GM18517 (cell line): Measurements from ENCODE around the gene SLC12A7.
"Not testable (repeated sequence)": the region's sequence is repeated elsewhere in the genome, so short reads cannot be mapped to it uniquely, and the experiment has no call there.

Experiments
- ATAC-seq: cut with Tn5 transposase; IDR thresholded peaks from one replicate; pipeline ENCODE4 v1.9.1; 2021; ENCODE audit warnings: mild to moderate bottlenecking, moderate library complexity; ENCODE audit not compliant: unreplicated experiment

Gene SLC12A7

DNA sequence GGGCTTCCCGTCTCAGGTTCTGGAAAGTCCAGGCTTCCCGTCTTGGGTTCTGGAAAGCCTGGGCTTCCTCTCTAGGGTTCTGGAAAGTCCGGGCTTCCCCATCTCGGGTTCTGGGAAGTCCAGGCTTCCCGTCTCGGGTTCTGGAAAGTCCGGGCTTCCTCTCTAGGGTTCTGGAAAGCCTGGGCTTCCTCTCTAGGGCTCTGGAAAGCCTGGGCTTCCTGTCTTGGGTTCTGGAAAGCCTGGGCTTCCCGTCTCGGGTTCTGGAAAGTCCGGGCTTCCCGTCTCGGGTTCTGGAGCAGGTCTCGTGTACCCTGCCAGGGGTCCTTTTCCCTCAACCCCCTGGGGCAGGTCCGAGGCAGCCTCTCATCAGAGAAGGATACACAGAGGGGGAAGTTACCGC lies 28.8 kb downstream of the SLC12A7 start:
- ATAC-seq = not testable (repeated sequence)

DNA sequence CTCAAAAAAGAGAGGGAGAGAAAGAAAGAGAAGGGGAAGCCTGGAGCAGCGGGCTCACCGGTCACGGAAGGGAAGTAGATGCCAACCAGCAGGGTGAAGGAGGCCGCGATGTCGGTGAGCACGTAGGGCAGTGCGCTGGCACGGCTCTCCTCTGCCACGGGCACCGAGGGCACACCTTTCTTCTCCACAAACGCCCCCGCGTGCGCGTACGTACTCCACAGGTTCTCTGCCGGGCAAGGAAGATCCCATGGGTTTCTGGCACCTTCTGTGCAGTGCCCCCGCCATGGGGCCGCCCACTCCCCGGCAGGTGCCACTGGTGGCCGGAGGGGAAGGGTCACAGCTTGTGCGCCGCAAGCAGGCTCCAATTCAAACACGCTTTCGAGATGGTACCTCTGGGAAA lies 30.3 kb downstream of the SLC12A7 start:
- ATAC-seq = no peak

GRCh38 chr5:1080432-1080831 lies 31.4 kb downstream of the SLC12A7 start:
- no peak for ATAC-seq

GRCh38 chr5:1079961-1080360 lies 31.9 kb downstream of the SLC12A7 start:
- no peak for ATAC-seq

- ATAC-seq = no peak
Measured at GRCh38 chr5:1079486-1079885, 32.4 kb downstream of the SLC12A7 start.

GRCh38 chr5:1078851-1079250 lies 33.0 kb downstream of the SLC12A7 start:
- ATAC-seq = no peak

DNA sequence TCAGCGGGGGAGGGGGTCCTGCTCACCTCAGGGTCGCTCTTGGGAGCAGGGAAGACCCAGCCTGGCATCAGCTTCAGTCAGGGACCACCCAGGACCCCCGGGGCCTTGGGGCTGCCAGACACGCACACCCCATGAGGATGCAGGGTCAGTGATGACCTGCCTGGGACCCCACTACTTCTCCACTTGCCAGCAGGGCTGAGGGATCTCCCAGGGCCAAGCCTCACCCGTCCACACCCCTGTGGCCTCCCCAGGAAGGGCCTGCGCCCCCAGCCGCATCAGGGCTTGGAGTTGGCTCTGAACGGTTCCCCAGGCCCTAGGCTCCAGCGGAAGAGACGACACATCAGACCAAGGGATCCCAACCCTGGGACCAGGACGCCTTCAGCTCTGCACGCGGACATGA lies 33.7 kb downstream of the SLC12A7 start:
- ATAC-seq = no peak

DNA sequence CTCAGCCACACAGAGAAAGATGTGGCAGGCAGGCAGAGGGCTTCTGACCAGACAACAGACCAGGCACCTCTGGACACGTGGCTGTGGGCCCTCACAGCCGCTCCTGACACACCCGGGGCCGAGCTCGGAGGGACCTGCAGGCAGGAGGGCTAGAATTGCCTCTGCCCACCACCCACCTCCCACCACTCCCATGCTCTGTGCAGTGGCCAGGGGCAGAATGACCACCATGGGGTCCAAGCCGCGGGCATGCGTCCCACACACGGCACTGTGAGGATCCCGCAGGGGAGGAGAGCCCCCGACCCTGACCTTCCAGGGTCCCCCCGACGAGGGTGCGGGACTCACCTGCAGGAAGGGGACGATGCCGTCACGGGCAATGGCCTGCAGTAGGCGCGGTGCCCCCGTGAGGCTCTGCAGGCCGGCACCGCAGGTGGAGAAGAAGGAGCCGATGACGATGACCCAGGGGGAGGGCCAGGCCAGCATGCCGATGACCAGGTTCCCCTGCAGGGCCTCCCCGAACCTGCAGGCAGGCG lies 34.3 kb downstream of the SLC12A7 start:
- no peak for ATAC-seq

DNA sequence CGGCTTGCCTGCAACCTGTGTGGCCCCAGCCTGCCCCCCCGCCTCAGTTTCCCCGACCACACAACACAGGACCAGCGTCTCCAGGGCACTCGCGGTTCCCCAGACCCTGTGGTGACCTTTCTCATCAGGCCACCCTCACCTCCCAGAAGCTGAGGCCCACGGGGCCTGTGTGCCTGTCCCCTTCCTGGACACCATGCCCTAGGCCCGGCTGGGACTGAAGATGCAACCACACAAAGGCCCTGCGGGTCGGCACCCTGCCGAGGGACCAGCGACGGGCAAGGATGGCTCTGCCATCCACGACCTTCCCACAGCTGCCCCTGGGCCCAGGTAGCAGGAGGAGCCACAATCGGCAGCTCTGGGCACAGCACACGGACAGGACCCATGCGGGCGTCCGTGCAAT lies 34.8 kb downstream of the SLC12A7 start:
- no peak for ATAC-seq

DNA sequence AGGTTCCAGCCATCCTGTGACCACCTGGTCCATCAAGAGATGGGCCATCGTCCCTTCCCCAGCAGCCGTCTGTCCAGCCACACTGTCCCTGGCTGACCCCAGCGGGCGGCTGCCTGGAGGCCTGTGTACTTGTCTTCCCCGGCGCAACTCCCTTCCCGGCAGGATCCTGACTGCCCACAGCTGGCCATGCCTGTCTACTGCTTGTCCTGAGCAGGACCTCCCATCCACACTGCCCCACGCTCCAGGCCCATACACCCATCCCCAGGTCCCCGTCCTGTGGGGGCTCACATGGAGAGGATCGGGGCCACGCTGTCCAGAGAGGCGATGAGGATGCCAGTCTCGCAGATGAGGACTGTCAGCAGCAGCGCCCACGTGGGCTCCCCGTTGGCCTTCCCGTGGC lies 35.5 kb downstream of the SLC12A7 start:
- no peak for ATAC-seq

DNA sequence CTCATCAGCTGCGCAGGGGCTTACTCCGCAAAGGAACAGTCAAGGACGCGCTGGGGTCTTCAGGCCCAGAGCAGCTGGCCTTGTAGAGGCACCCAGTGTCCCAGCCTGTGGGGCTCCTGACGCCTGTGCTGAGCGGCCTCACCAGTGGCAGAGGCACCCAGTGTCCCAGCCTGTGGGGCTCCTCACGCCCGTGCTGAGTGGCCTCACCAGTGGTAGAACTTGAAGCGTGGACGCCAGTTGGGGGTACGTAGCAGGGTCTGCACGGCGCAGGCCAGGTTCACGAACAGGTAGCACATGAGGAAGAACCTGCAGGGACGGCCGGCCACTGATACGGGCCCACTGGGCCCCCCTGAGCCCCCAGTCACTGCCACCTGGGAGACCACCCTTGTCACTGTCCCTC lies 35.9 kb downstream of the SLC12A7 start:
- no peak for ATAC-seq

DNA sequence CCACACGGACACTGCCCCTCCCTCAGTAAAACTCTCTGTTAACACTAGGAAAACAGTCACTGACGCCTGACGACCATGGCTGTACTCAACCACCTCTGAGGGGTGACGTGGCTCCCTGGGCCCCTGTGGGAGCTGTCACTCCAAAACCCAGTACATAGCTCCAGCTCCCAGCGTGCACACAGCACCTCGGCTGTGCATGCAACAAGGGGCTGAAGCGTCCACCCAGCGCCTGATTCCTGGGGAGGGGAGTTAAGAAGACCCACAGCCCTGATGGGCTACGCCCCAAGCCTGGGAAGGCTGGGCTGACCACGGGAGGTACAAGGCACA lies 36.3 kb downstream of the SLC12A7 start:
- no peak for ATAC-seq

- ATAC-seq = no peak
Measured at GRCh38 chr5:1074816-1075554, 36.9 kb downstream of the SLC12A7 start.

DNA sequence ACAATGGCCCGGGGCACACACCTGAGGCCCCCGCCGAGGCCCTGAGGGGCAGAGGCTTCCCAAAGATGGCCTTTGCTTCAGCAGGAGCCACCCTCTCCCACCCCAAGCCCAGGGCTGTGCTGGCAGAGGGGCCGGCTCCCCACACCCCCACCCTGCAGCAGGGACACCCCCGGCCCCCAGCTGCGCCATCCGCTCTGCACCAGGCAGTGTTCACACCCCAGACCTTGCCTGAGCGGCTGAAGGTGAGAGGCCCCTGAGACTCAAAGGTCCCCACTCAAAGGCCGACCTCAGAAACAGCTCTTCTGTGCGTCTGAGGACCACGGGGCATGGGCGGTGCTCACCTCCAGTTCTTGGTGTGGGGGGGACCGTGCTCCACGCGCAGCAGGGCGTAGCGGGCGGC lies 37.6 kb downstream of the SLC12A7 start:
- no peak for ATAC-seq

DNA sequence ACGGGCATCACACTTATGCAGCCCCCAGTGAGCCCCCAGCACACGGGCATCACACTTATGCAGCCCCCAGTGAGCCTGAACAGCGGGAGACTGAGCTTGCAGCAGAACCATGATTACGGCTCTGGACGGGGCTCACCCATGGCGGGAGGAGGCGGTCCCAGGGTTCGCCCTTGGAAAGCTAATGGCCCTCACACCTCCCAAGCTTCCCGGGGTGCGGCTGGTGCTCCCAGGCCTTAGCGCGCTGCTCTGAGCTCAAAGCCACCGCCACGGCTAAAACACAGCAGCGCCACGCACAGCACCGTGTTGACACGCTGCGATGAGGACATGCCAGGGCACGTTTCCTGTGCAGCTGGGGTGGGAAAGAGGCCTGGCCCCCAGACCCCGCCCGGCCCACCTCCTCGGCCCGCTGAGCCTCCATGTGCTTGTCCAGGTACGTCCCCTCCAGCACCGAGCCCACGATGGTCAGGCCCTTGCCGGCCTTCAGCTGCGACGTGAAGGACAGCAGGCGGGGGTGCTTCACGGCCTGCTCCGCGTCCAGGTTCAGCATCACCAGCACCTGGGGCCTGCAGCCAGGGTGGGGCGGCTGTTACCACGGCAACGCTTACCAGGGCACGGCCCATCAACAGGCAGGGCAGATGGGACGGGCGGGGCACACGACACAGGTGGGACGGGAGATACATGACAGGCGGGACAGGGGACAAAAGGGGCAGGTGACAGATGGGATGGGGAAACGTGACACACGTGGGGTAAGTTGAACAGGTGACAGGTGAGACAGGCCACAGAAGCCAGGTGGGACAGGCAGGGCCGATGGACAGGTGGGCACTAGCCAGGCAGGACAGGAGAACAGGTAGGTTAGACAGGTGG lies 38.4 kb downstream of the SLC12A7 start:
- no peak for ATAC-seq

- ATAC-seq = no peak
Measured at GRCh38 chr5:1069720-1070088, 42.2 kb downstream of the SLC12A7 start.

GRCh38 chr5:1068895-1069719 lies 42.8 kb downstream of the SLC12A7 start:
- no peak for ATAC-seq

DNA sequence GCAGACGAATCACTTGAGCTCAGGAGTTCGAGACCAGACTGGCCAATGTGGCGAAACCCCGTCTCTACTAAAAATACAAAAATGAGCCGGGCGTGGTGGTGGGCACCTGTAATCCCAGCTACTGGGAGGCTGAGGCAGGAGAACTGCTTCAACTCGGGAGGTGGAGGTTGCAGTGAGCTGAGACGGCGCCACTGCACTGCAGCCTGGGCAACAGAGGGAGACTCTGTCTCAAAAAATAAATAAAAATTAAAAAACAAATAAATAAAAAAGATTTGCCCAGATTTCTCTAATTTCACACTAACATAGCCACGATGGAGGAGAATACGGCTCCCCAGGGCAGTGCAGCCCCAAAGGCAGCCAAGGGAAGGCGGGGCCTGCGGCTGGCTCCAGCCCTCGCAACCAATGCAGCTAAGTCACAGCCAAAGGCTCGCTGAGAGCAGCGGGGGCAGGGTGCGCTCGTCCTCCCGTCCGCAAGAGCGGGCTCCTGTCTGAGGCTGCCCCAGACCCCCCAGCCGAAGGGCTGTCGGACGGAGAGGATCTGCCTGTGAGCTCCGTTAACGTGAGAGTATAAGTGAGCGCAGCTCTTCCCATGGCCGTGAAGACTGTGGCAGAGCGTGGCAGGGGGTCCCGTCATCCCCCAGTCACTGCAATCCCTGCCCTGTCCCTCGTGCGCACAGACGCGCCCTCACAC lies 43.5 kb downstream of the SLC12A7 start:
- ATAC-seq = no peak

GRCh38 chr5:1067141-1068121 lies 44.4 kb downstream of the SLC12A7 start:
- no peak for ATAC-seq

DNA sequence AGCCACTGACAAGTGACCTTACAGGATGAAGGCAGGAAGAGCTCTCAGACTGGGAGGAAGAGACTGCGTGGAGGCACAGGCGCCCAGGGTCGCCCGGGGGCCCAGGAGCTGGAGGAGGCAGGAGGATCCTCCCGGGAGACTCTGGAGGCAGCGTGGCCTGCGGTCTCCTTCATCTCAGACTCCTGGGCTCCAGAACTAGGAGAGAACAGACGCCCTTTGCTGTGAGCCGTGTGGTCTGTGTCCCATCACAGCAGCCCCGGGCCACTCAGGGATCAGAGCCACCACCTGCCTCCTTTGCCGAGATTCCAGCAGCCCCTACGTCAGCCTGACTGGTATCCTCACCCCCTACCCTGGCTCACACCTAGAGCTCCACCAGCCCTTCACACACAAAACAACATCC lies 45.2 kb downstream of the SLC12A7 start:
- ATAC-seq = no peak
